IMR-90 (cell line): ENCODE results near the gene PPIA. TPM values are rescaled to one million over a fixed set of nuclear protein-coding genes. Genes with fewer than 3 reads are reported as not detected.

ENCODE experiments used
- ATAC-seq: fragments of 200-7000 bp; cut with Tn5 transposase; 2 replicates; pipeline ENCODE4 v1.9.1; 2020; ENCODE audit warnings: low read depth, mild to moderate bottlenecking, moderate library complexity
- BruUV-seq: library from RNA; stranded (reverse); fragments of 400-500 nt; replicated peaks from 2 replicates; lab custom pipeline; 2021; lab: Mats Ljungman, UMichigan
- CTCF ChIA-PET: fragments of 300-600 bp; formaldehyde crosslinking; extraction: SDS; loops from one replicate; lab custom pipeline; 2021; ENCODE audit warnings: antibody characterized with exemption; lab: Yijun Ruan, JAX
- POLR2A ChIA-PET: fragments of 300-600 bp; sonication (Branson Sonifier 250); formaldehyde crosslinking; loops from one replicate; lab custom pipeline; 2022; ENCODE audit warnings: antibody characterized with exemption; ENCODE audit not compliant: unreplicated experiment; lab: Charles Lee
- DNase-seq: peaks from one replicate; pipeline ENCODE4 v3.0.0; 2013
- H2AFZ ChIP-seq: replicated peaks from 2 replicates; pipeline ENCODE3; 2013; ENCODE audit warnings: low read length, mild to moderate bottlenecking; ENCODE audit not compliant: poor library complexity
- H2AK5ac ChIP-seq: 2 replicates; pipeline ENCODE4 v1.6.1; 2013; ENCODE audit warnings: low read depth, low read length, inconsistent platforms
- H2AK9ac ChIP-seq: replicated peaks from 2 replicates; pipeline ENCODE3; 2013; ENCODE audit warnings: mild to moderate bottlenecking, low read depth, low read length, moderate library complexity; ENCODE audit not compliant: poor library complexity
- H2BK120ac ChIP-seq: 2 replicates; pipeline ENCODE4 v1.6.1; 2013; ENCODE audit warnings: low read depth, low read length, inconsistent platforms
- H2BK15ac ChIP-seq: 3 replicates; pipeline ENCODE4 v1.6.1; 2013; ENCODE audit warnings: low read depth, low read length, inconsistent platforms
- H2BK20ac ChIP-seq: 2 replicates; pipeline ENCODE4 v1.6.1; 2013; ENCODE audit warnings: low read depth, mild to moderate bottlenecking, inconsistent platforms, low read length, moderate library complexity
- H2BK5ac ChIP-seq: 2 replicates; pipeline ENCODE4 v1.6.1; 2013; ENCODE audit warnings: mild to moderate bottlenecking, low read depth, low read length, inconsistent platforms; ENCODE audit not compliant: poor library complexity, severe bottlenecking
- H3K14ac ChIP-seq: replicated peaks from 2 replicates; pipeline ENCODE4 v1.6.1; 2013; ENCODE audit warnings: low read depth, low read length, inconsistent platforms
- H3K18ac ChIP-seq: 2 replicates; pipeline ENCODE4 v1.6.1; 2013; ENCODE audit warnings: low read depth, low read length, control low read depth
- H3K23ac ChIP-seq: 2 replicates; pipeline ENCODE4 v1.6.1; 2013; ENCODE audit warnings: low read depth, low read length, inconsistent platforms
- H3K27ac ChIP-seq: 2 replicates; pipeline ENCODE4 v1.5.1; 2013; ENCODE audit warnings: mild to moderate bottlenecking, control low read depth, low read length; ENCODE audit not compliant: insufficient read depth
- H3K27me3 ChIP-seq: 2 replicates; pipeline ENCODE4 v1.6.1; 2013; ENCODE audit warnings: low read length; ENCODE audit not compliant: control insufficient read depth, insufficient read depth
- H3K36me3 ChIP-seq: 2 replicates; pipeline ENCODE4 v1.6.1; 2013; ENCODE audit warnings: low read length, mixed read lengths; ENCODE audit not compliant: control insufficient read depth, insufficient read depth
- H3K4ac ChIP-seq: 2 replicates; pipeline ENCODE4 v1.6.1; 2013; ENCODE audit warnings: low read depth, low read length, inconsistent platforms
- H3K4me1 ChIP-seq: 2 replicates; pipeline ENCODE4 v1.6.1; 2013; ENCODE audit warnings: low read length, mixed read lengths; ENCODE audit not compliant: control insufficient read depth, insufficient read depth
- H3K4me2 ChIP-seq: 2 replicates; pipeline ENCODE4 v1.6.1; 2013; ENCODE audit warnings: low read depth, mild to moderate bottlenecking, control low read depth, low read length, moderate library complexity
- H3K4me3 ChIP-seq: 2 replicates; pipeline ENCODE4 v1.5.1; 2013; ENCODE audit warnings: low read depth, mild to moderate bottlenecking, control low read depth, low read length, moderate library complexity; ENCODE audit not compliant: insufficient read depth
- H3K56ac ChIP-seq: 2 replicates; pipeline ENCODE4 v1.6.1; 2013; ENCODE audit warnings: low read length, inconsistent platforms; ENCODE audit not compliant: insufficient read depth; ENCODE audit errors: extremely low read depth
- H3K79me1 ChIP-seq, 2 experiments: 2 replicates each; pipeline ENCODE4 v1.6.1; 2013; ENCODE audit warnings: low read length in 2 of 2, inconsistent platforms in 1 of 2, low read depth in 1 of 2
- H3K9ac ChIP-seq: 2 replicates; pipeline ENCODE4 v1.6.1; 2013; ENCODE audit warnings: low read depth, low read length, control low read depth
- H3K9me1 ChIP-seq: 2 replicates; pipeline ENCODE4 v1.6.1; 2013; ENCODE audit warnings: low read length, inconsistent platforms; ENCODE audit not compliant: insufficient read depth
- H3K9me3 ChIP-seq: 2 replicates; pipeline ENCODE4 v1.6.1; 2013; ENCODE audit warnings: low read length; ENCODE audit not compliant: control insufficient read depth, insufficient read depth
- H4K20me1 ChIP-seq: 2 replicates; pipeline ENCODE4 v1.6.1; 2013; ENCODE audit warnings: low read length, inconsistent platforms; ENCODE audit not compliant: insufficient read depth
- H4K5ac ChIP-seq: 2 replicates; pipeline ENCODE4 v1.6.1; 2013; ENCODE audit warnings: mild to moderate bottlenecking, low read depth, low read length, control low read depth
- H4K8ac ChIP-seq, 2 experiments: 2 replicates each; pipeline ENCODE4 v1.6.1; 2013; ENCODE audit warnings: low read depth in 2 of 2, low read length in 2 of 2, control low read depth in 1 of 2, inconsistent platforms in 1 of 2
- H4K91ac ChIP-seq: 2 replicates; pipeline ENCODE4 v1.6.1; 2013; ENCODE audit warnings: low read depth, low read length, inconsistent platforms; ENCODE audit not compliant: insufficient read depth
- BHLHE40 ChIP-seq: fragments of 150-350 bp; IDR thresholded peaks from 2 replicates; pipeline ENCODE4 v1.6.1; 2016; ENCODE audit warnings: mild to moderate bottlenecking, low read depth, low read length
- CEBPB ChIP-seq: IDR thresholded peaks from 2 replicates; pipeline ENCODE4 v1.6.1; 2012; ENCODE audit warnings: low read depth, low read length, improper control_type of control experiment
- CHD1 ChIP-seq: IDR thresholded peaks from 2 replicates; pipeline ENCODE4 v1.6.1; 2012; ENCODE audit warnings: low read depth, low read length, improper control_type of control experiment
- ELK1 ChIP-seq: fragments of 150-350 bp; IDR thresholded peaks from 2 replicates; pipeline ENCODE4 v1.6.1; 2016; ENCODE audit warnings: low read depth, mild to moderate bottlenecking, low read length, moderate library complexity, borderline replicate concordance
- FOS ChIP-seq: fragments of 150-350 bp; IDR thresholded peaks from 2 replicates; pipeline ENCODE4 v1.6.1; 2016; ENCODE audit warnings: low read depth, low read length
- MAFK ChIP-seq: IDR thresholded peaks from 2 replicates; pipeline ENCODE4 v1.6.1; 2012; ENCODE audit warnings: low read depth, low read length, improper control_type of control experiment
- MAZ ChIP-seq: IDR thresholded peaks from 2 replicates; pipeline ENCODE4 v1.6.1; 2012; ENCODE audit warnings: low read depth, mild to moderate bottlenecking, low read length, improper control_type of control experiment, moderate library complexity, borderline replicate concordance
- MXI1 ChIP-seq: IDR thresholded peaks from 2 replicates; pipeline ENCODE4 v1.6.1; 2012; ENCODE audit warnings: low read depth, mild to moderate bottlenecking, low read length, moderate library complexity, borderline replicate concordance
- NFE2L2 ChIP-seq: fragments of 150-350 bp; IDR thresholded peaks from 2 replicates; pipeline ENCODE4 v1.6.1; 2016; ENCODE audit warnings: low read depth, mild to moderate bottlenecking, low read length
- RAD21 ChIP-seq: IDR thresholded peaks from 2 replicates; pipeline ENCODE4 v1.6.1; 2012; ENCODE audit warnings: low read length, improper control_type of control experiment
- RCOR1 ChIP-seq: IDR thresholded peaks from 2 replicates; pipeline ENCODE4 v1.6.1; 2012; ENCODE audit warnings: mild to moderate bottlenecking, low read length, improper control_type of control experiment; ENCODE audit not compliant: insufficient replicate concordance
- RFX5 ChIP-seq: IDR thresholded peaks from 2 replicates; pipeline ENCODE4 v1.8.0; 2012; ENCODE audit warnings: low read depth, mild to moderate bottlenecking, low read length, moderate library complexity
- SMC3 ChIP-seq: fragments of 150-350 bp; IDR thresholded peaks from 2 replicates; pipeline ENCODE4 v1.6.1; 2016; ENCODE audit warnings: low read depth, mild to moderate bottlenecking, antibody characterized with exemption, low read length, moderate library complexity
- USF2 ChIP-seq: fragments of 150-350 bp; IDR thresholded peaks from 2 replicates; pipeline ENCODE4 v1.6.1; 2017; ENCODE audit warnings: mild to moderate bottlenecking, antibody characterized with exemption, low read length, low read depth
- WGBS, 2 experiments: methylation state at CpG; one replicate each; pipeline versions ENCODE4 v1.1.5 to v1.1.7; 2013; ENCODE audit warnings: missing lambda C conversion rate in 2 of 2; ENCODE audit not compliant: insufficient read length in 1 of 2; ENCODE audit errors: extremely low coverage in 2 of 2; 5-methylcytosine and 5-hydroxymethylcytosine counted together
- dilution Hi-C: fragments of 300-500 bp; cut with HindIII; formaldehyde crosslinking; loops from one replicate; pipeline ENCODE4 v1.14.3; 2018; ENCODE audit warnings: low sequenced_read_pairs; ENCODE audit not compliant: unreplicated experiment
- in situ Hi-C: fragments of 300-500 bp; cut with MboI; formaldehyde crosslinking; loops from 3 replicates; pipeline ENCODE4 v1.14.3; 2019; ENCODE audit warnings: low sequenced_read_pairs, inconsistent platforms, mixed read lengths
- intact Hi-C: fragments of 100-400 bp; cut with micrococcal nuclease; formaldehyde crosslinking; loops from 2 replicates; pipeline ENCODE4 v1.10.0; 2022
- polyA plus RNA-seq, 3 experiments: library from polyadenylated mRNA; depleted of rRNA; stranded (reverse); fragments of >200 nt; gene quantifications; 2 replicates each; pipeline ENCODE4 v1.2.3, GENCODE V29; 2012; ENCODE audit warnings: low replicate concordance in 1 of 3
- total RNA-seq: library from RNA; depleted of rRNA; stranded (reverse); fragments of >200 nt; gene quantifications from 2 replicates; pipeline ENCODE4 v1.2.3, GENCODE V29; 2012

The PPIA gene
- total and polyA plus RNA-seq, 2 of the 4 experiments (the other 2 are of a cell fraction): 3,396 to 4,883 TPM

DNA sequence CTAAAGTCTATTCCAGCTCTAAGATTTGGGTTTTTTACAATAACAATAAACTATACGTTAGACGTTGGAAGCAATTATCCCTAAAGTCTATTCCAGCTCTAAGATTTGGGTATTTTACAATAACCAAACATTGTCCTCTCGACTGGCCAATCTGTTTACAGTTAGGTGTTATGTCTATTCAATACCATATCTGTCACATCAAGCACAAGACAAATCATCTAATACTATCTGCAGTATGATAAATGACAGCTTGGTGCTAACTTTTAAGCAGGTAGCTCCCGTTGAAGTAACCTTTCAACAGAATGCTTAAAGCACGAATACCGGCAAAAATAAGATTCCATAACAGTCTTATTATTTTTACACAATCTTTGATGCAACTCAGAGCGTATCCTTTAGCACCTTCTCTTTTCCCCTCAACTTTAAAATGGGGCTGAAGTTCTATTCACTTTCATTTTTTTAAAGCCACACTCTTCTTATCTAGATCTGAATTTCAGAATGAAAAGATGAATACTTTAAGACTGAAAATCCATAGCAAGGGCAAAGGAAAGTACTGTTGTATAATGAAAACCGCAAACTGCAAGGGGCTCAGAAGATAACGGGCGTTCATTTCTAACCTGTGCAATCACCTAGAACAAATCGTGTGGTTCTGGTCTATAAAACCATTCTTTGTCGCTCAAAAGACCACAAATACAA, 50.5 kb downstream of the PPIA start:
- no TSS peak for BruUV-seq
- Histone ChIP-seq H3K79me1 (peaks cover 8 to 23% of the 10 kb centered on the region in 2 experiments; a peak in 2 of 4 replicates), H3K4me3 (peak overlapping the region; percentile 90), H2BK120ac (0 out of 2 replicates have a peak overlapping the region, but pooled peaks have one; percentile 26), H2AFZ (peak overlapping the region; percentile 95), H3K18ac (peak overlapping the region; percentile 83; the same call in 1 of the 2 replicates), H4K5ac (peak overlapping the region; percentile 78; the same call in 1 of the 2 replicates), H2BK5ac (peak overlapping the region; percentile 77), H3K4me1 (peaks cover 2% of the 10 kb centered on the region; the same call in 1 of the 2 replicates), H3K14ac (peak overlapping the region; percentile 75), H3K36me3 (no peaks in the 10 kb centered on the region), H3K4ac (peak overlapping the region; percentile 77), H4K8ac (peak overlapping the region; percentile 2 to 4; a peak in 1 of 4 replicates), H3K9ac (peak overlapping the region; percentile 94), H3K56ac (peak overlapping the region; percentile 90; the same call in 1 of the 2 replicates), H3K23ac (peak overlapping the region; percentile 95), H3K9me1 (peaks cover 3% of the 10 kb centered on the region; the same call in 1 of the 2 replicates), H4K20me1 (peaks cover 12% of the 10 kb centered on the region), H3K27me3 (no peaks in the 10 kb centered on the region), H3K9me3 (no peaks in the 10 kb centered on the region), H2AK5ac (no peak overlapping the region), H2BK20ac (no peak overlapping the region), H4K91ac (no peak overlapping the region), H3K4me2 (peak overlapping the region; percentile 96), H2AK9ac (peak overlapping the region; percentile 75), H3K27ac (peak overlapping the region; percentile 81), H2BK15ac (0 out of 3 replicates have a peak overlapping the region, but pooled peaks have one; percentile 0)
- dilution Hi-C loops (no loop called here), intact Hi-C loops (loop anchor here (1.0 to 5.0 kb wide), 3 partner anchors 98 to 259 kb away; partner anchors contain the start of gene OGDH), in situ Hi-C loops (loop anchor here (10.0 kb wide), 1 partner anchor 252 kb away; no protein-coding TSS in a partner anchor)
- ChIA-PET CTCF (interaction anchor here (0.9 to 1.0 kb wide), 2 partner anchors 116 to 256 kb away, joined by 3 to 4 read pairs; no protein-coding TSS in a partner anchor), POLR2A (no interaction called here)
- ATAC-seq: no peak
- no peak for DNase-seq
- 0% methylated on average over 3 of the region's 12 CpGs; no CpG with 5 or more reads in 1 of the 2 experiments for WGBS, 2 experiments
- TF ChIP-seq FOS (no peak), USF2 (no peak), MAZ (no peak), CHD1 (no peak), CEBPB (no peak), ELK1 (no peak), MAFK (no peak), BHLHE40 (no peak), MXI1 (no peak), RAD21 (no peak), RFX5 (no peak), RCOR1 (no peak), NFE2L2 (no peak), SMC3 (no peak)
